ENCODE data around the gene PLAGL2.

PLAGL2 gene

GRCh38 chr20:32238483-32239425, 31.2 kb upstream of the PLAGL2 start:
- Histone ChIP-seq H2AFZ (ENCODE audit: low read length) (no peak overlapping the region), H4K20me1 (ENCODE audit: insufficient read depth, low read length, poor library complexity, severe bottlenecking) (no peaks in the 10 kb centered on the region), H3K9ac (ENCODE audit: low read depth, low read length, poor library complexity, severe bottlenecking) (no peak overlapping the region), H3K9me3 (ENCODE audit: insufficient read depth, low read depth, low read length) (no peaks in the 10 kb centered on the region), H3K4me2 (ENCODE audit: low read depth, low read length, poor library complexity, severe bottlenecking) (no peak overlapping the region), H3K4me1 (ENCODE audit: insufficient read depth, low read length, poor library complexity, severe bottlenecking) (no peaks in the 10 kb centered on the region), H3K9me2 (replicated peaks; ENCODE audit: low read depth, low read length) (no peaks in the 10 kb centered on the region), H3F3A (ENCODE audit: low read depth) (no peaks in the 10 kb centered on the region), H3K79me2 (ENCODE audit: insufficient read depth, low read length) (no peaks in the 10 kb centered on the region), H3K27me3 (ENCODE audit: insufficient read depth, low read length, poor library complexity, severe bottlenecking) (no peaks in the 10 kb centered on the region), H3K4me3 (ENCODE audit: low read length, poor library complexity, severe bottlenecking) (no peak overlapping the region), H3K36me3 (ENCODE audit: insufficient read depth, low read length) (peaks cover 20% of the 10 kb centered on the region; the same call in 1 of the 2 replicates)
- TF ChIP-seq, protein P1, sequence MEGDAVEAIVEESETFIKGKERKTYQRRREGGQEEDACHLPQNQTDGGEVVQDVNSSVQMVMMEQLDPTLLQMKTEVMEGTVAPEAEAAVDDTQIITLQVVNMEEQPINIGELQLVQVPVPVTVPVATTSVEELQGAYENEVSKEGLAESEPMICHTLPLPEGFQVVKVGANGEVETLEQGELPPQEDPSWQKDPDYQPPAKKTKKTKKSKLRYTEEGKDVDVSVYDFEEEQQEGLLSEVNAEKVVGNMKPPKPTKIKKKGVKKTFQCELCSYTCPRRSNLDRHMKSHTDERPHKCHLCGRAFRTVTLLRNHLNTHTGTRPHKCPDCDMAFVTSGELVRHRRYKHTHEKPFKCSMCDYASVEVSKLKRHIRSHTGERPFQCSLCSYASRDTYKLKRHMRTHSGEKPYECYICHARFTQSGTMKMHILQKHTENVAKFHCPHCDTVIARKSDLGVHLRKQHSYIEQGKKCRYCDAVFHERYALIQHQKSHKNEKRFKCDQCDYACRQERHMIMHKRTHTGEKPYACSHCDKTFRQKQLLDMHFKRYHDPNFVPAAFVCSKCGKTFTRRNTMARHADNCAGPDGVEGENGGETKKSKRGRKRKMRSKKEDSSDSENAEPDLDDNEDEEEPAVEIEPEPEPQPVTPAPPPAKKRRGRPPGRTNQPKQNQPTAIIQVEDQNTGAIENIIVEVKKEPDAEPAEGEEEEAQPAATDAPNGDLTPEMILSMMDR (conservative IDR thresholded peaks at IDR 0.05; ENCODE audit: low read length) = no peak
- TF ChIP-seq EZH2phosphoT487 (IDR thresholded peaks at IDR 0.05; ENCODE audit: borderline replicate concordance) = no peak

DNA sequence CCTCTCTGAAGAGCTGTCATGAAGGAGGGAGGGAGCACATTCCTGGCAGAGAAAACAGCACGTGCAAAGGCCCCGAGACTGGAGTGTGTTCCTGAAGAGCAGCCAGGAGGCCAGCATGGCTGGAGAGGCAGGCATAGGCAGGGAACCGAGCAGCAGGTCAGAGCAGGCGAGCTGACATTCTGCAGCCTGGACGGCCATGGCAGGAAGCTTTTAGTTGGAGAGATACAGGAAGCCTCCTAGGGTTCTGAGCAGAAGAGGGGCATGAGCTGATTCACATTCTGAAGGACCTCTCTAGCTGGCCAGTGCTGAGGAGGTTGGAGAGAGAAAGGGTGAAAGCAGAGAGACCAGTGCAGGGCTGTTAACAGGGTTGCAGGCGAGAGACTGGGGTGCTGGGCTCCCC, 29.9 kb upstream of the PLAGL2 start:
- Histone ChIP-seq H2AFZ (ENCODE audit: low read length) (no peak overlapping the region), H3K9me3 (ENCODE audit: insufficient read depth, low read depth, low read length) (no peaks in the 10 kb centered on the region), H3K79me2 (ENCODE audit: insufficient read depth, low read length) (no peaks in the 10 kb centered on the region), H3K4me3 (ENCODE audit: low read length, poor library complexity, severe bottlenecking) (no peak overlapping the region), H3K36me3 (ENCODE audit: insufficient read depth, low read length) (peaks cover 31% of the 10 kb centered on the region; the same call in 1 of the 2 replicates), H3F3A (ENCODE audit: low read depth) (no peaks in the 10 kb centered on the region), H3K4me2 (ENCODE audit: low read depth, low read length, poor library complexity, severe bottlenecking) (no peak overlapping the region), H3K4me1 (ENCODE audit: insufficient read depth, low read length, poor library complexity, severe bottlenecking) (no peaks in the 10 kb centered on the region), H4K20me1 (ENCODE audit: insufficient read depth, low read length, poor library complexity, severe bottlenecking) (no peaks in the 10 kb centered on the region), H3K9ac (ENCODE audit: low read depth, low read length, poor library complexity, severe bottlenecking) (no peak overlapping the region), H3K27me3 (ENCODE audit: insufficient read depth, low read length, poor library complexity, severe bottlenecking) (no peaks in the 10 kb centered on the region), H3K9me2 (replicated peaks; ENCODE audit: low read depth, low read length) (no peaks in the 10 kb centered on the region)
- TF ChIP-seq EZH2phosphoT487 (IDR thresholded peaks at IDR 0.05; ENCODE audit: borderline replicate concordance) = no peak
- TF ChIP-seq, protein P1 (conservative IDR thresholded peaks at IDR 0.05; ENCODE audit: low read length) = no peak

DNA sequence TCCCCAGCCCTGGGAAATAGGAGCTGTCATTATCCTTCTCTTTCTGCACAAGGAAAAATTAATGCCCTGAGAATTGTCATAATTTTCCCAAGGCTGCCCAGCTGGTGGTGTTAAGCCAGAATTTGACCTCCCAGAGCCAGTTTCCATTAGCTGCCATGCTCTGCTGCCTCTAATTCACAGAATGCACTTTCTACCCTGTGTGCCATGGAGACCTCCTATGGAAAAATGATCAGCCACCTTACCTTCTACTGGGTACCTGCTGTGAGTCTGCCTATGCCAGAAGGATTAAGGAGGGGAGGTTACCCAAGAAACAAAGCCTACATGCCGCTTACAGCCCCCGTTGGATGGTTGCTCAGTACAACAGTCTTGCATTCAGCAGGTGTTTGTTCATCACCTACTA, 29.3 kb upstream of the PLAGL2 start:
- Histone ChIP-seq H3K9me2 (replicated peaks; ENCODE audit: low read depth, low read length) (no peaks in the 10 kb centered on the region), H3K9me3 (ENCODE audit: insufficient read depth, low read depth, low read length) (no peaks in the 10 kb centered on the region), H3K36me3 (ENCODE audit: insufficient read depth, low read length) (peaks cover 33% of the 10 kb centered on the region; the same call in 1 of the 2 replicates), H3F3A (ENCODE audit: low read depth) (no peaks in the 10 kb centered on the region), H3K4me2 (ENCODE audit: low read depth, low read length, poor library complexity, severe bottlenecking) (no peak overlapping the region), H3K4me1 (ENCODE audit: insufficient read depth, low read length, poor library complexity, severe bottlenecking) (peaks cover 2% of the 10 kb centered on the region), H3K9ac (ENCODE audit: low read depth, low read length, poor library complexity, severe bottlenecking) (no peak overlapping the region), H2AFZ (ENCODE audit: low read length) (no peak overlapping the region), H4K20me1 (ENCODE audit: insufficient read depth, low read length, poor library complexity, severe bottlenecking) (no peaks in the 10 kb centered on the region), H3K79me2 (ENCODE audit: insufficient read depth, low read length) (no peaks in the 10 kb centered on the region), H3K4me3 (ENCODE audit: low read length, poor library complexity, severe bottlenecking) (no peak overlapping the region), H3K27me3 (ENCODE audit: insufficient read depth, low read length, poor library complexity, severe bottlenecking) (no peaks in the 10 kb centered on the region)
- TF ChIP-seq, protein P1 (conservative IDR thresholded peaks at IDR 0.05; ENCODE audit: low read length) = no peak
- no peak for TF ChIP-seq EZH2phosphoT487 (IDR thresholded peaks at IDR 0.05; ENCODE audit: borderline replicate concordance)
